ENCODE measurements around the gene ATP8B1. TPM values are rescaled to one million over a fixed set of nuclear protein-coding genes. Genes with fewer than 3 reads are reported as not detected.

ATP8B1 gene
- total and polyA plus RNA-seq, 2 experiments from 2014 or later = 1.7 to 3.0 TPM

GRCh38 chr18:57832730-57833129, 29.6 kb upstream of the ATP8B1 start:
- H3K27me3 Mint-ChIP-seq (ENCODE audit: insufficient read depth, low read depth, poor library complexity) = peaks cover 2% of the 10 kb centered on the region
- no peaks in the 10 kb centered on the region for H3K9me2 ChIP-seq (ENCODE audit: insufficient read depth)
- H2AFZ ChIP-seq = no peak overlapping the region

More at GRCh38 chr18:57832730-57833129, 29.6 kb upstream of the ATP8B1 start:
- no peak overlapping the region for H3K27ac ChIP-seq (ENCODE audit: low read depth)
- Mint-ChIP-seq H3K27ac (no peak overlapping the region), H3K36me3 (ENCODE audit: low read depth) (no peaks in the 10 kb centered on the region), H3K4me3 (no peak overlapping the region), H3K9me3 (peaks cover 7% of the 10 kb centered on the region), H3K4me1 (no peaks in the 10 kb centered on the region)
- no peak overlapping the region for H3K4me3 ChIP-seq
- no peaks in the 10 kb centered on the region for H3K36me3 ChIP-seq (ENCODE audit: insufficient read depth)
- H3K4me1 ChIP-seq (ENCODE audit: insufficient read depth) = no peaks in the 10 kb centered on the region
- H3F3A ChIP-seq (replicated peaks; ENCODE audit: low read depth) = no peaks in the 10 kb centered on the region
- TF ChIP-seq ETS1 (IDR thresholded peaks at IDR 0.05) (no peak), ZNF462 (CRISPR knock-in tag; IDR thresholded peaks at IDR 0.05) (no peak), JUNB (IDR thresholded peaks at IDR 0.05; ENCODE audit: unreplicated experiment) (no peak)
- H4K20me1 ChIP-seq (replicated peaks; ENCODE audit: insufficient read depth) = no peaks in the 10 kb centered on the region
- no peaks in the 10 kb centered on the region for H3K27me3 ChIP-seq (ENCODE audit: insufficient read depth)
- DNase-seq (ENCODE audit: low spot score) (no peak), ATAC-seq (no peak)
- H3K4me2 ChIP-seq = no peak overlapping the region
- no peaks in the 10 kb centered on the region for H3K79me2 ChIP-seq (replicated peaks; ENCODE audit: insufficient read depth)
